ENCODE measurements around the gene TTR.

Gene TTR

GRCh38 chr18:31617031-31617717 lies 25.5 kb downstream of the TTR start:
- DNase-seq = no peak

GRCh38 chr18:31618801-31619200 lies 27.1 kb downstream of the TTR start:
- DNase-seq = no peak

DNA sequence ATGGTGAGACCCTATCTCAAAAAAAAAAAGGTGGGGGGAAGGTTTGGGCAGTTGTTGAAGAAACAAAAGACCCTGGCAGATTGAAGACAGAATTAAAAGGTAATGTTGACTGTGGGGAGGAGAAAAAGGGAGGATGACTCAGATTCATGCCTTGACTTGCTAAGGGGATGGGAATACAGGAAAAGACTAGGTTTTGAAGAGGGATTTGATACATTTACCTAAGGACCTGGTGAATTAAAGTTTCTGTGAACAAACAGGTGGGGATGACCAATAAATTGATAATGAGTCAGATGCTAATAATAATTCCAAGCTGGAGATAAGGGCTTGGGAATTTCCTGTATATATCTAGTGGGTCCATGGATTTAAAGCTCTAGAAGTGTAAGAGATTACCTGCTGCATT lies 27.6 kb downstream of the TTR start:
- DNase-seq = no peak

DNA sequence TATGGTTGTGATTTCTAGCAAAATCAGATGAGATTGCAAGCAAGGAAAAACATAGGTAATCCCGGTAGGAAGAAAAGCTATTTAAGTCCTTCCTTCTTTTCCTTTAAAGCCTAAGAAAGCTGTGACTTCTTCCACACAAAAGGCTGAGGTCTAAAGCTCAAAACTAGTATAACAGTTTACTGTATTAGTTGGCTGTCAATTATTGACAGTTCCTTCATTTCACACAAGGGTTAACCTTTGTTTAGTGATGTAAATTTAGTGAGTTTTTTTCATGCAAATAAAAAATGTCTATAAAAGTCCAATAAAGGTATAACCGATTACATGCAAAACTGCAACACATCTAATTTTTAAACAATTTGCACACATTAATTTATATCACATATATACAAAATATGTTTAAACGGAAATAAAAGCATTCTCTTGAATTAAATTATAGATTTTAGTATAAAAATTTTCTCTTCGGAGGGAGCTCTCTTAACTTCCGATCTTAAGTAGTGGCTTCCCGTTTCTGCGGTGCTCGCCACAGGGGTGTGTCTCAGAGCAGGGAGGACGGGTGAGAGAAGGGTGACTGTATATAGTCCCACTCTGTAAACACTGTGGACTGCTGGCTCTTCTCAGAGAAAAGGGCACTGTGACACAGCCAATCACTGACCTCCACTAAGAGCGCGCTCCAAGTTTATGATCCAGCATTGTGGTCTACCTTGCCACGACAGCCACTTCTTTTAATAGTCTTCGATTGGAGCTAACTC lies 33.4 kb downstream of the TTR start:
- DNase-seq = no peak

- no peak for DNase-seq
These were observed 34.7 kb downstream of the TTR start for GRCh38 chr18:31626409-31626808.

DNA sequence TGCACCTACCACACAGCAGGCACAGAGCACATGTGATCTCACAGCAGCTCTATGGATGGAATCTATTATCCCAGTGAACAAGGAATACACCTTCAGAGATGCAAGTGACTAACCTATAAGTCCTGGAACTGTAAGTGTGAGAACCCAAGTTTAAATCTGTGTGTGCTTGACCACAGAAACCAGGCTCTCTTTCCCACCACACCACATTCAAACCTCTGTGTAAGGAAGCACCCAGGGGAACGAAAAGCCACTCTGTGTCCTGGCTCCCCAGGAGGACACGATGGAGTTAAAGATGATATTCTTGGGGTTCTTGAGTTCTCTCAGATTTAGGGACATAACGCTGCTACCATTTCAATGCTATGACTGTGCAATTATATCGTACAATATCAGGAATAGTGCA lies 38.9 kb downstream of the TTR start:
- no peak for DNase-seq

DNA sequence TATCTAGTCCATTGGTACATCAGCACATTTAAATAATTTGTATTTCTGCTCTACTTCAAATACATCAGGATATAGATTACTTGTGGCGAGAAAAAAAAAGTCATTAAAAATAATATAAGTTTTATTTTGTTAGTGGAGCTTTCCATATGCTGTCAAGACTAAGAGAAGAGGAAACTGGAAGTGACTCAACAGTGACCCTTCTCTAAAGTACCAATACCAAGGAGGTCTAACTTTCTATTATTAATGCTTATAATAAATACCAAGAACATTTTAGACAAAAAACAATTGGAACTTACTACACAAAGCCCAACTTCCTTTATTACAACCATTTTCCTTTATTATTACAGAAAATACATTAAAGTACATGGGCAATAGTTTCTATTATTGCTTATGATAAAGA lies 39.8 kb downstream of the TTR start:
- no peak for DNase-seq

GRCh38 chr18:31632356-31632755 lies 40.7 kb downstream of the TTR start:
- no peak for DNase-seq

- DNase-seq = no peak
These were observed 42.0 kb downstream of the TTR start for GRCh38 chr18:31633392-31634330.

DNA sequence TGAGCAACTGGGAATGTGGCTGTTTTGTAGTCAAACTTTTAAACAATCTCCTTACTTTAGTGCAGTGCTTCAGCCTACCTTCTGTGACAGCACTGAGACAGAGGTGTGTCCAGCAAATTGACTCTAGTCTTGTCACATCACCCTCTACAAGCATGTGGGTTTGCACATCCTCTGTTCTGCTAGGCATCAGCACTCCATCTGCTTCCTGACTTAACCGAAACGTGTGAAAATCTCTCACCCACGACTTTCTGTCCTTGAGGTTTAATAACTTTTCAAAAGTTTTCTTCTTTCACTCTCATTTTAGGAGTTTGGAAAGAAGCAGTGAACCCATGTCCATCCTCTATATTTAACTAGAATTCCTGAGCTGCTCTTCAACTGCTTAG lies 42.6 kb downstream of the TTR start:
- peak; percentile 20 for DNase-seq

DNA sequence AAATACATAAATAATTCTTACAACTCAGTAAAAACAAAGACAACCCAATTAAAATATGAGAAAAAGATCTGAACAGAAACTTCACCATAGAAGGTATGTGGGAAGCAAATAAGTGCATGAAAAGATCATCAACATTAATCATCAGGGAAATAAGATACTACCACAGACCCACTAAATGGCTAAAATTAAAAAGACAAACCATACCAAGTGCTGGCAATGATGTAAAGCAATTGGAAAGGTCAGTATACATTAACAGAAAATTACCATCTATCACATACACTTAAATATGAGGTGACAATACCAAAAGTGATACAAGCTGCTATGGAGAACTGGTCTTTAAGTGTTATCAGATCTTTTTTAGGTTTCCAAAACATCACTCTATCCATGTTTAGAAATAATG lies 44.7 kb downstream of the TTR start:
- DNase-seq = no peak

DNA sequence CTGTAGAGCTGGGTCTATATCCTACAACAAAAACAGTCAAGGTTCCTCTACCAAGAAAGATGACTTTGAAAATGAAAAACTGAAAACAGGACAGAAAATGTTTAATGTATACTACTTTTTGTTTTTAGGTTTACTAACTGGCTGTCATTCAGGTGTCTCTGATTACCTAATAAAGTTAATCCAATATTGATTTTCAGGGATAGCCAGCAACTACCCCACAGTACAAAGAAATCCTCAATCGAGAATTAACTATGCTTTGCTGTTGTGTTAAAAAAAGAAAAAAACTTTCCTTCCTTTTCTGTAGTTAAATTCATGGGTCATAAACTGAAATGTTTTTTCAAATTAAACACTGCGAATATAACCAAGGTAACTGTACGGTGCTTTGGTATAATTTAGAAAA lies 45.8 kb downstream of the TTR start:
- no peak for DNase-seq

DNA sequence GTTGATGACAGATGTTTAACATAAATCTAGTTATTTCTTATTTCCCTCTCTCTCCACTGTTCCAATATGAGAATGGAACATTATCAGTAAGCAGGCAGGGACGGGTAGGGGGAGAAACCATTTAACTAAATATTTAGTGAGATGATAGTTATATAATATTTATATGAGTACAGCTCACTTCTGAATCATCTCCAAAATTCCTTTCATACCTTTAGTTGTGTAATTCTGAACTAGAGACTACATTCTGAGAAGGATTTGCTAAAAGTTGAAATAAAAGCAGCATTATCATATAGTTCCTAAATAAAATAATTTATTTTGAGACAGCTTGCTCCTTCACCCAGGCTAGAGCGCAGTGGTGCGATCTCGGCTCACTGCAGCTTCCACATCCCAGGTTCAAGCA lies 51.3 kb downstream of the TTR start:
- no peak for DNase-seq

- DNase-seq = no peak
These were observed 53.7 kb downstream of the TTR start for GRCh38 chr18:31645411-31645810.

- no peak for DNase-seq
These were observed 54.9 kb downstream of the TTR start for GRCh38 chr18:31646332-31647126.

- DNase-seq = no peak
These were observed 55.6 kb downstream of the TTR start for GRCh38 chr18:31647127-31647753.

Measured in CD4-positive, alpha-beta T cell treated with Interleukin-21 for 1 hour (primary cell).